PC-9 (cell line): ENCODE data around the gene BCL11B. TPM values are rescaled to one million over a fixed set of nuclear protein-coding genes. Genes with fewer than 3 reads are reported as not detected.

ENCODE experiments used
- BruUV-seq: library from RNA; stranded (reverse); fragments of 400-500 nt; replicated peaks from 2 replicates; lab custom pipeline; 2021; lab: Mats Ljungman, UMichigan
- CTCF ChIA-PET: fragments of 300-600 bp; sonication (Branson Sonifier 250); formaldehyde crosslinking; loops from one replicate; lab custom pipeline; 2022; ENCODE audit warnings: antibody characterized with exemption; lab: Charles Lee
- POLR2A ChIA-PET: fragments of 300-600 bp; sonication (Branson Sonifier 250); formaldehyde crosslinking; loops from one replicate; lab custom pipeline; 2022; ENCODE audit warnings: antibody characterized with exemption; ENCODE audit not compliant: unreplicated experiment; lab: Charles Lee
- DNase-seq, 2 experiments: peaks; one replicate each; pipeline versions ENCODE4 v3.0.0 to v3.0.0-alpha.2; 2015 to 2022; ENCODE audit warnings: mixed read lengths in 1 of 2
- H2AFZ ChIP-seq: fragments of 200-600 bp; sonication (generic); 2 replicates; pipeline ENCODE4 v1.8.1; 2017; ENCODE audit warnings: antibody characterized with exemption
- H3F3A ChIP-seq: fragments of 200-600 bp; sonication (generic); 2 replicates; pipeline ENCODE4 v1.8.1; 2017; ENCODE audit warnings: antibody characterized with exemption, mild to moderate bottlenecking, low read depth; ENCODE audit not compliant: insufficient read depth
- H3K27ac ChIP-seq: fragments of 200-600 bp; sonication (generic); 2 replicates; pipeline ENCODE4 v1.6.1; 2016; ENCODE audit warnings: mixed run types
- H3K27me3 ChIP-seq: fragments of 200-600 bp; sonication (generic); 2 replicates; pipeline ENCODE4 v1.6.1; 2016; ENCODE audit warnings: low read depth, mixed run types; ENCODE audit not compliant: insufficient read depth
- H3K36me3 ChIP-seq: fragments of 200-600 bp; sonication (generic); 2 replicates; pipeline ENCODE4 v1.6.1; 2016; ENCODE audit warnings: low read depth, mixed run types
- H3K4me1 ChIP-seq: fragments of 200-600 bp; sonication (generic); replicated peaks from 2 replicates; pipeline ENCODE4 v1.6.1; 2016; ENCODE audit warnings: mixed run types; ENCODE audit not compliant: insufficient read depth
- H3K4me2 ChIP-seq: fragments of 200-600 bp; sonication (generic); 2 replicates; pipeline ENCODE4 v1.6.1; 2017; ENCODE audit warnings: mixed run types
- H3K4me3 ChIP-seq: fragments of 200-600 bp; sonication (generic); 2 replicates; pipeline ENCODE4 v1.6.1; 2016; ENCODE audit warnings: mixed run types
- H3K79me2 ChIP-seq: fragments of 200-600 bp; sonication (generic); 2 replicates; pipeline ENCODE4 v1.6.1; 2017; ENCODE audit warnings: low read depth, mixed run types
- H3K9me2 ChIP-seq: fragments of 200-600 bp; sonication (generic); 2 replicates; pipeline ENCODE4 v1.8.1; 2017; ENCODE audit warnings: mild to moderate bottlenecking; ENCODE audit not compliant: insufficient read depth
- H3K9me3 ChIP-seq: fragments of 200-600 bp; sonication (generic); 2 replicates; pipeline ENCODE4 v1.8.1; 2016; ENCODE audit warnings: low read depth; ENCODE audit not compliant: insufficient read depth
- H4K20me1 ChIP-seq: fragments of 200-600 bp; sonication (generic); 2 replicates; pipeline ENCODE4 v1.8.1; 2017; ENCODE audit not compliant: insufficient read depth
- EZH2 ChIP-seq: fragments of 200-600 bp; sonication (generic); IDR thresholded peaks from 2 replicates; pipeline ENCODE4 v1.8.0; 2017; ENCODE audit warnings: antibody characterized with exemption, low read depth
- intact Hi-C: fragments of 100-400 bp; cut with micrococcal nuclease; formaldehyde crosslinking; loops from one replicate; pipeline ENCODE4 v1.10.0; 2022; ENCODE audit not compliant: unreplicated experiment
- total RNA-seq: library from RNA; stranded (reverse); gene quantifications from 2 replicates; pipeline ENCODE4 v1.2.3, GENCODE V29; 2021
- TF ChIP-seq, protein P1 (sequence below): fragments of 200-600 bp; sonication (generic); conservative IDR thresholded peaks from 2 replicates; pipeline ENCODE4 v1.6.1; 2017; ENCODE audit warnings: mixed run types, antibody characterized with exemption, mild to moderate bottlenecking, moderate library complexity

Gene BCL11B
- total RNA-seq, 1 experiment from 2014 or later: not detected

GRCh38 chr14:99132821-99133635 lies 139.0 kb downstream of the BCL11B start:
- DNase-seq: no peak
- TF ChIP-seq, protein P1, sequence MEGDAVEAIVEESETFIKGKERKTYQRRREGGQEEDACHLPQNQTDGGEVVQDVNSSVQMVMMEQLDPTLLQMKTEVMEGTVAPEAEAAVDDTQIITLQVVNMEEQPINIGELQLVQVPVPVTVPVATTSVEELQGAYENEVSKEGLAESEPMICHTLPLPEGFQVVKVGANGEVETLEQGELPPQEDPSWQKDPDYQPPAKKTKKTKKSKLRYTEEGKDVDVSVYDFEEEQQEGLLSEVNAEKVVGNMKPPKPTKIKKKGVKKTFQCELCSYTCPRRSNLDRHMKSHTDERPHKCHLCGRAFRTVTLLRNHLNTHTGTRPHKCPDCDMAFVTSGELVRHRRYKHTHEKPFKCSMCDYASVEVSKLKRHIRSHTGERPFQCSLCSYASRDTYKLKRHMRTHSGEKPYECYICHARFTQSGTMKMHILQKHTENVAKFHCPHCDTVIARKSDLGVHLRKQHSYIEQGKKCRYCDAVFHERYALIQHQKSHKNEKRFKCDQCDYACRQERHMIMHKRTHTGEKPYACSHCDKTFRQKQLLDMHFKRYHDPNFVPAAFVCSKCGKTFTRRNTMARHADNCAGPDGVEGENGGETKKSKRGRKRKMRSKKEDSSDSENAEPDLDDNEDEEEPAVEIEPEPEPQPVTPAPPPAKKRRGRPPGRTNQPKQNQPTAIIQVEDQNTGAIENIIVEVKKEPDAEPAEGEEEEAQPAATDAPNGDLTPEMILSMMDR: no peak
- TF ChIP-seq EZH2: no peak
- Histone ChIP-seq H3K9me2 (no peaks in the 10 kb centered on the region), H3K27ac (no peak overlapping the region), H4K20me1 (no peaks in the 10 kb centered on the region), H3K4me2 (no peak overlapping the region), H3K9me3 (no peaks in the 10 kb centered on the region), H3F3A (no peaks in the 10 kb centered on the region), H3K4me3 (no peak overlapping the region), H3K79me2 (no peaks in the 10 kb centered on the region), H3K36me3 (no peaks in the 10 kb centered on the region), H3K4me1 (no peaks in the 10 kb centered on the region), H2AFZ (no peak overlapping the region), H3K27me3 (peaks cover 60% of the 10 kb centered on the region)
- no TSS peak for BruUV-seq
- ChIA-PET CTCF (no interaction called here), POLR2A (no interaction called here)
- intact Hi-C loops: no loop called here

GRCh38 chr14:99131632-99132271 lies 140.2 kb downstream of the BCL11B start:
- CTCF ChIA-PET: no interaction called here

DNA sequence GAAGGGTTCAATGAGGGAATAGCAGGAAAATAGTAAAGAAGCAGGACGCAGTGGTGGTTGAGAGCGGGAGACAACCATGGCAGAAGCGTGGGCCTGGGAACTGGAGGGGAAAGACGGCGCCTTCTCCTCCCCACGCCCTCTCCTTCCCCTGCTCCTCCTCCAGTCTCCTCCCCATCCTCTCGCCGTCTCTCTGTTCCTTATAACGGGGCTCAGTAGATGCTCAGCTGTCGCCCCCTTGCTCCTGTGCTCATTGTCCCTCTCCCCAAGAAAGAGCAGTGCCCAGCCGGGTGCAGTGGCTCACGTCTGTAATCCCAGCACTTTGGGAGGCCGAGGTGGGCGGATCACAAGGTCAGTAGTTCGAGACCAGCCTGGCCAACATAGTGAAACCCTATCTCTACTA lies 142.0 kb downstream of the BCL11B start:
- TF ChIP-seq, protein P1: no peak
- TF ChIP-seq EZH2: no peak
- H3F3A ChIP-seq: no peaks in the 10 kb centered on the region
- no peaks in the 10 kb centered on the region for H3K4me1 ChIP-seq
- no peak overlapping the region for H3K27ac ChIP-seq
- no peak overlapping the region for H3K4me3 ChIP-seq
- intact Hi-C loops: no loop called here
- CTCF ChIA-PET: no interaction called here
- no peak overlapping the region for H3K4me2 ChIP-seq
- POLR2A ChIA-PET: no interaction called here
- H2AFZ ChIP-seq: no peak overlapping the region
- no peaks in the 10 kb centered on the region for H4K20me1 ChIP-seq
- H3K79me2 ChIP-seq: no peaks in the 10 kb centered on the region
- no peak for DNase-seq
- H3K36me3 ChIP-seq: no peaks in the 10 kb centered on the region
- H3K9me2 ChIP-seq: no peaks in the 10 kb centered on the region
- H3K27me3 ChIP-seq: peaks cover 48% of the 10 kb centered on the region
- no TSS peak for BruUV-seq
- H3K9me3 ChIP-seq: no peaks in the 10 kb centered on the region

More at GRCh38 chr14:99131632-99132271, 140.2 kb downstream of the BCL11B start:
- H3K27ac ChIP-seq: no peak overlapping the region
- BruUV-seq: no TSS peak
- H3K27me3 ChIP-seq: peaks cover 56% of the 10 kb centered on the region
- TF ChIP-seq EZH2: no peak
- TF ChIP-seq, protein P1: no peak
- H3K36me3 ChIP-seq: no peaks in the 10 kb centered on the region
- no peaks in the 10 kb centered on the region for H3F3A ChIP-seq
- H4K20me1 ChIP-seq: no peaks in the 10 kb centered on the region
- no peaks in the 10 kb centered on the region for H3K9me3 ChIP-seq
- POLR2A ChIA-PET: no interaction called here
- no peaks in the 10 kb centered on the region for H3K79me2 ChIP-seq
- no peak overlapping the region for H2AFZ ChIP-seq
- intact Hi-C loops: no loop called here
- no peak overlapping the region for H3K4me2 ChIP-seq
- no peaks in the 10 kb centered on the region for H3K4me1 ChIP-seq
- H3K4me3 ChIP-seq: no peak overlapping the region
- no peak for DNase-seq
- no peaks in the 10 kb centered on the region for H3K9me2 ChIP-seq
